ENCODE measurements around the gene TINAG.

TINAG gene

GRCh38 chr6:54357141-54357540, 48.9 kb downstream of the TINAG start:
- no peaks in the 10 kb centered on the region for H3K4me1 Mint-ChIP-seq (ENCODE audit: low read depth)
- H3K36me3 Mint-ChIP-seq, result no peaks in the 10 kb centered on the region
- no peaks in the 10 kb centered on the region for H3K27me3 Mint-ChIP-seq
- no peaks in the 10 kb centered on the region for H3K9me3 Mint-ChIP-seq (ENCODE audit: low read depth)
- H3K27ac Mint-ChIP-seq, result no peak overlapping the region
- H3K4me3 Mint-ChIP-seq, result no peak overlapping the region

GRCh38 chr6:54361188-54361587, 52.9 kb downstream of the TINAG start:
- no peaks in the 10 kb centered on the region for H3K9me3 Mint-ChIP-seq (ENCODE audit: low read depth)
- no peak overlapping the region for H3K27ac Mint-ChIP-seq
- no peaks in the 10 kb centered on the region for H3K4me1 Mint-ChIP-seq (ENCODE audit: low read depth)
- no peaks in the 10 kb centered on the region for H3K36me3 Mint-ChIP-seq
- no peaks in the 10 kb centered on the region for H3K27me3 Mint-ChIP-seq
- no peak overlapping the region for H3K4me3 Mint-ChIP-seq

DNA sequence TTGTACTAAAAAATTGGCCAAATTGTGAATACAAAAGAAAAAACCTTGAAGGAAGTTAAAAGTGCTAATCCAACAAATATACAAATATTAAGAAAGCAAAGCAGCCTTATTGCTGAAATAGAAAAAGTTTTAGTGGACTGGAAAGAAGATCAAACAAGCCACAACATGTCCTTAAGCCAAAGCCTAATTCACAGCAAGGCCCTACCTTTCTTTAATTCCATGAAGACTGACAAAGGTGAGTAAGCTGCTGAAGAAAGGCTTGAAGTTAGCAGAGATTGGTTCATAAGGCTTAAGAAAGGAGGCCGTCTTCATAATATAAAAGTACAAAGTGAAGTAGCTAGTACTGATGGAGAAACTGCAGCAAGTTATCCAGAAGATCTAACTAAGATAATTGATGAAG, 53.5 kb downstream of the TINAG start:
- Mint-ChIP-seq H3K36me3 (no peaks in the 10 kb centered on the region), H3K4me3 (no peak overlapping the region), H3K9me3 (ENCODE audit: low read depth) (no peaks in the 10 kb centered on the region), H3K4me1 (ENCODE audit: low read depth) (no peaks in the 10 kb centered on the region), H3K27ac (no peak overlapping the region), H3K27me3 (no peaks in the 10 kb centered on the region)

- no peaks in the 10 kb centered on the region for H3K4me1 Mint-ChIP-seq (ENCODE audit: low read depth)
- no peaks in the 10 kb centered on the region for H3K36me3 Mint-ChIP-seq
- H3K27me3 Mint-ChIP-seq, result no peaks in the 10 kb centered on the region
- peaks cover 6% of the 10 kb centered on the region for H3K9me3 Mint-ChIP-seq (ENCODE audit: low read depth)
- H3K4me3 Mint-ChIP-seq, result no peak overlapping the region
- H3K27ac Mint-ChIP-seq, result no peak overlapping the region
These were observed 58.6 kb downstream of the TINAG start for GRCh38 chr6:54366667-54367327.

DNA sequence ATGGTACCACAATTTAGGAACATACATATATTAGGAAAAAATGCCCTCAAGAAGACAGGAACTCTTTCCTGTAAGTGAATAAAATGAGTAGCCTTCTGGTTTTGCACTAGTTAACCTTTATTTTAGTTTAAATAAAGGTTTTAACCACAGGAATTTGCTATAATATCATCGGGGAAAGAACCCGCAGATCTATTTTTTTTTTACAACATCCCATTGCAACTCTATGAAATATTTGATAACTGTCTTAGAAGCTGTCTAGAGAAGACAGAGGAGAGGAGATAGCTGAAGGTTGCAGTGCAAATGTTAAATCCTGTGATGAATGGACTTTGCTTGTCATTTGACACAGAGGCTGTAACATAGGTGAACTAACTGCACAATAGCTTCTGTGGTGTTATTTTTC, 69.5 kb downstream of the TINAG start:
- Mint-ChIP-seq H3K36me3 (no peaks in the 10 kb centered on the region), H3K4me3 (no peak overlapping the region), H3K4me1 (ENCODE audit: low read depth) (no peaks in the 10 kb centered on the region), H3K27ac (no peak overlapping the region), H3K27me3 (no peaks in the 10 kb centered on the region), H3K9me3 (ENCODE audit: low read depth) (no peaks in the 10 kb centered on the region)

- no peaks in the 10 kb centered on the region for H3K9me3 Mint-ChIP-seq (ENCODE audit: low read depth)
- H3K27ac Mint-ChIP-seq, result no peak overlapping the region
- H3K36me3 Mint-ChIP-seq, result no peaks in the 10 kb centered on the region
- no peaks in the 10 kb centered on the region for H3K4me1 Mint-ChIP-seq (ENCODE audit: low read depth)
- H3K27me3 Mint-ChIP-seq, result no peaks in the 10 kb centered on the region
- H3K4me3 Mint-ChIP-seq, result no peak overlapping the region
These were observed 78.1 kb downstream of the TINAG start for GRCh38 chr6:54386295-54386694.

DNA sequence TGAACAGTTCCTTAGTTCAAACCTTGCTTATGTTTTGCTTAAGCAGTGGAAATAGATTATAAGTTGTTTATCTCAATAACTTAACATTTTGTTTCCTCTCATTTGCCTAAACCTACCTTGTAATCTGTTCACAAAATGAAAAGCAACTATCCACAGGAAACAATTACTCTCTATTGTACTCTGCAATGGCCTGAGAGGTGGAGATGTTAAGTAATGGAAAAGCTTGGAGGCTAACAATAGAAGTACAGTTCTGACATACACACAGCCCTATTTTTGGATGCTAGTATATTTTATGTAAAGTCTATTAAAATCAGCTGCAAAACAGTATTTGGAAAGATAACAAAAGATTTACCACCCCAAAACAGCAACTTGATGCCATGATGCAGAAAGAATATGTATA, 82.1 kb downstream of the TINAG start:
- no peak overlapping the region for H3K27ac Mint-ChIP-seq
- H3K4me1 Mint-ChIP-seq (ENCODE audit: low read depth), result no peaks in the 10 kb centered on the region
- H3K36me3 Mint-ChIP-seq, result no peaks in the 10 kb centered on the region
- H3K9me3 Mint-ChIP-seq (ENCODE audit: low read depth), result peaks cover 7% of the 10 kb centered on the region
- H3K4me3 Mint-ChIP-seq, result no peak overlapping the region
- no peaks in the 10 kb centered on the region for H3K27me3 Mint-ChIP-seq

- Mint-ChIP-seq H3K4me3 (no peak overlapping the region), H3K27me3 (no peaks in the 10 kb centered on the region), H3K4me1 (ENCODE audit: low read depth) (no peaks in the 10 kb centered on the region), H3K27ac (no peak overlapping the region), H3K9me3 (ENCODE audit: low read depth) (peaks cover 7% of the 10 kb centered on the region), H3K36me3 (no peaks in the 10 kb centered on the region)
These were observed 83.3 kb downstream of the TINAG start for GRCh38 chr6:54391577-54391976.

GRCh38 chr6:54403096-54403495, 94.9 kb downstream of the TINAG start:
- H3K9me3 Mint-ChIP-seq (ENCODE audit: low read depth), result no peaks in the 10 kb centered on the region
- H3K27ac Mint-ChIP-seq, result no peak overlapping the region
- H3K4me3 Mint-ChIP-seq, result no peak overlapping the region
- no peaks in the 10 kb centered on the region for H3K4me1 Mint-ChIP-seq (ENCODE audit: low read depth)
- no peaks in the 10 kb centered on the region for H3K36me3 Mint-ChIP-seq
- no peaks in the 10 kb centered on the region for H3K27me3 Mint-ChIP-seq

- H3K27ac Mint-ChIP-seq, result no peak overlapping the region
- H3K4me3 Mint-ChIP-seq, result no peak overlapping the region
- no peaks in the 10 kb centered on the region for H3K27me3 Mint-ChIP-seq
- no peaks in the 10 kb centered on the region for H3K4me1 Mint-ChIP-seq (ENCODE audit: low read depth)
- H3K36me3 Mint-ChIP-seq, result no peaks in the 10 kb centered on the region
- peaks cover 5% of the 10 kb centered on the region for H3K9me3 Mint-ChIP-seq (ENCODE audit: low read depth)
These were observed 96.5 kb downstream of the TINAG start for GRCh38 chr6:54404791-54405190.

GRCh38 chr6:54411767-54412166, 103.5 kb downstream of the TINAG start:
- Mint-ChIP-seq H3K4me1 (ENCODE audit: low read depth) (no peaks in the 10 kb centered on the region), H3K27ac (no peak overlapping the region), H3K9me3 (ENCODE audit: low read depth) (peaks cover 5% of the 10 kb centered on the region), H3K36me3 (no peaks in the 10 kb centered on the region), H3K27me3 (no peaks in the 10 kb centered on the region), H3K4me3 (no peak overlapping the region)

GRCh38 chr6:54415517-54415916, 107.3 kb downstream of the TINAG start:
- Mint-ChIP-seq H3K9me3 (ENCODE audit: low read depth) (no peaks in the 10 kb centered on the region), H3K4me3 (no peak overlapping the region), H3K4me1 (ENCODE audit: low read depth) (no peaks in the 10 kb centered on the region), H3K27me3 (no peaks in the 10 kb centered on the region), H3K36me3 (no peaks in the 10 kb centered on the region), H3K27ac (no peak overlapping the region)

DNA sequence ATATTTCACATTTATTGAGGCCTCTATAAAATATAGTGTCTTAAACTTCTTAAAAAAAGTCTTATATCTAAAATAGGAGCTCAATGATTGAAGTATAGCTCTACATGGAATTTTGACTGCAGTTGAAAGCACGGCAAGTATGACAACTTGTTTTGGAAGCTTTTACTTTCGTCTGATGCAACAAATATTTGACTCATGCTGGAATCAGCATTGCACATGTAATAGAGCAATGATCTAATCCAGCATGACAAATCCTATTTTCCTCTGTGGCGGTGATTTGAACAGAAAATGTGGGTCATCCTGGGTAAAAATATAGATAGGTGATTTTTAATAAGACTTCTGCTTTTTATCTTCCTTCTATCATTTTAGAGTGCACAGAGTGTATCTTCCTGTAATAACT, 111.6 kb downstream of the TINAG start:
- H3K27ac Mint-ChIP-seq, result no peak overlapping the region
- H3K4me3 Mint-ChIP-seq, result no peak overlapping the region
- no peaks in the 10 kb centered on the region for H3K36me3 Mint-ChIP-seq
- H3K4me1 Mint-ChIP-seq (ENCODE audit: low read depth), result no peaks in the 10 kb centered on the region
- H3K9me3 Mint-ChIP-seq (ENCODE audit: low read depth), result peaks cover 5% of the 10 kb centered on the region
- H3K27me3 Mint-ChIP-seq, result no peaks in the 10 kb centered on the region

DNA sequence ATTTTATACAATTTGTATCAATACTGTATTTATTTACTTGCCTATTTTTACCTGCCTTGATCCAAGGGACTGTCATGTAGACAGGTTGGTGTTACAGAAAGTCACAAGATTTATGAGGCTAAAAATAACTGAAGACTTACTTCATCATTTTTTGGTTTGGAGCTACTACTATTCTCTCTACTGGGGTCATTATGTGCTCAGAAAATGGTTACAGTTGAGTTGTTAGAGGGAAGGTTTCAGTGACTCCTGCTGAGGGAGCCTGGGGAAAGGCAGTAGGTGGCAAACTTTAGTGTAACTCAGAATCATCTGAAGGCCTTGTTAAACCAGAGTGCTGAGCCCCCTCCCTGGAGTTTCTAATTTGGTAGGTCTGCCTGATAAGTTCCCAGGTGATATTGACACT, 118.8 kb downstream of the TINAG start:
- no peaks in the 10 kb centered on the region for H3K27me3 Mint-ChIP-seq
- H3K4me3 Mint-ChIP-seq, result no peak overlapping the region
- no peaks in the 10 kb centered on the region for H3K4me1 Mint-ChIP-seq (ENCODE audit: low read depth)
- no peaks in the 10 kb centered on the region for H3K36me3 Mint-ChIP-seq
- H3K27ac Mint-ChIP-seq, result no peak overlapping the region
- H3K9me3 Mint-ChIP-seq (ENCODE audit: low read depth), result peaks cover 10% of the 10 kb centered on the region

DNA sequence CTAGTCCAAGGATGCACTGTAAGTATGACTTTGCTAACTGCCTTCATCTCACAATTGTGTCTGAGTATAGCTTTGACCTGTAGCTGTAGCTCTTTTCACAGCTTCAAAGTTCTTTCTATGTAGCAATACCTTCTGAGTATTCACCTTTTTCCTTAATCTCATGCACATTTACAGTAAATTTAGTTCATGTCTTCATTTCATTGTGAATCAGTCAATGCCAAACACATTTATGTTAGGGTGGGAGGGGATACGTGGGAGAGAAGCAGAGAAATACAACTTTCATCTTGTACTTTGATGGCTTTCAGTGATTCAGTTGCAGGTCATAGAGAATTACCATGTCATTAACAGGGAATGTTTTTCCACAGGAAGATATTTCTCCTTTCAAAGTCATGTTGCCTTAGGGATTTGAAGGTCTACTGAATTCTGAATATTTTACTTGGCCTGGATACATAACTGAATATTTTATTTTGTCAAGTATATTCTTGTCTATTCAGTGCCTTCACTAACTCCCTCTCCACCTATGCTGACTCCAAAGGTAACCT, 119.2 kb downstream of the TINAG start:
- peaks cover 10% of the 10 kb centered on the region for H3K9me3 Mint-ChIP-seq (ENCODE audit: low read depth)
- H3K27me3 Mint-ChIP-seq, result no peaks in the 10 kb centered on the region
- no peaks in the 10 kb centered on the region for H3K36me3 Mint-ChIP-seq
- no peaks in the 10 kb centered on the region for H3K4me1 Mint-ChIP-seq (ENCODE audit: low read depth)
- H3K27ac Mint-ChIP-seq, result no peak overlapping the region
- no peak overlapping the region for H3K4me3 Mint-ChIP-seq

- no peaks in the 10 kb centered on the region for H3K27me3 Mint-ChIP-seq
- peaks cover 9% of the 10 kb centered on the region for H3K9me3 Mint-ChIP-seq (ENCODE audit: low read depth)
- no peaks in the 10 kb centered on the region for H3K36me3 Mint-ChIP-seq
- H3K27ac Mint-ChIP-seq, result no peak overlapping the region
- H3K4me1 Mint-ChIP-seq (ENCODE audit: low read depth), result no peaks in the 10 kb centered on the region
- H3K4me3 Mint-ChIP-seq, result no peak overlapping the region
These were observed 120.2 kb downstream of the TINAG start for GRCh38 chr6:54428431-54428830.
